ENCODE measurements around the gene AGPAT3.
"Not testable (repeated sequence)": the region's sequence is repeated elsewhere in the genome, so short reads cannot be mapped to it uniquely, and the experiment has no call there.

The AGPAT3 gene, protein sequence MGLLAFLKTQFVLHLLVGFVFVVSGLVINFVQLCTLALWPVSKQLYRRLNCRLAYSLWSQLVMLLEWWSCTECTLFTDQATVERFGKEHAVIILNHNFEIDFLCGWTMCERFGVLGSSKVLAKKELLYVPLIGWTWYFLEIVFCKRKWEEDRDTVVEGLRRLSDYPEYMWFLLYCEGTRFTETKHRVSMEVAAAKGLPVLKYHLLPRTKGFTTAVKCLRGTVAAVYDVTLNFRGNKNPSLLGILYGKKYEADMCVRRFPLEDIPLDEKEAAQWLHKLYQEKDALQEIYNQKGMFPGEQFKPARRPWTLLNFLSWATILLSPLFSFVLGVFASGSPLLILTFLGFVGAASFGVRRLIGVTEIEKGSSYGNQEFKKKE

DNA sequence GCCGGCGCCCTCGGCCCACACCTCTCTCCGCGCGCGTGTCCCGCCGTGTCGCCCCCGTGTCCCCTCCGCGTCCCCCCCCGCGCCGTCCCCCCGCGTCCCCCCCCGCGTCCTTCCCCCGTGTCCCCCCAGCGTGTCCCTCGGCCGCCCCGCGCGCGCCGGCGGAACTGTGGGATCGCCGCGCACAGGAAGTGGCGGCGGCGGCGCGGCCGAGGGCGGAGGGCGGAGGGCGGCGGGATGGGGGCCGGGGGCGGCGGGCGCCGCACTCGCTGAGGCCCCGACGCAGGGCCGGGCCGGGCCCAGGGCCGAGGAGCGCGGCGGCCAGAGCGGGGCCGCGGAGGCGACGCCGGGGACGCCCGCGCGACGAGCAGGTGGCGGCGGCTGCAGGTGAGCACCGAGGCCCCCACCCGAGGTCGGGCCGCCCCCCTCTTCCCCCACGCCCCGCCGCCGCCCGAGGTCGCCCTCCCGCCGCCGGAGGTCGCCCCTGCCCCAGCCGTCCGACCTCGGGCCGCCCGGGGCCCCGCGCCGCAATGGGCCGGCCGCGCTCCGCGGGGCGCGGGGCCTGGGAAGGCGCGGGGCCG, at the start of gene AGPAT3:
TSS of gene AGPAT3 (plus strand) at position 262 of the 578 bp plus-strand sequence. CDS start 94,459 bp downstream, outside the sequence.
- no peak for DNase-seq

DNA sequence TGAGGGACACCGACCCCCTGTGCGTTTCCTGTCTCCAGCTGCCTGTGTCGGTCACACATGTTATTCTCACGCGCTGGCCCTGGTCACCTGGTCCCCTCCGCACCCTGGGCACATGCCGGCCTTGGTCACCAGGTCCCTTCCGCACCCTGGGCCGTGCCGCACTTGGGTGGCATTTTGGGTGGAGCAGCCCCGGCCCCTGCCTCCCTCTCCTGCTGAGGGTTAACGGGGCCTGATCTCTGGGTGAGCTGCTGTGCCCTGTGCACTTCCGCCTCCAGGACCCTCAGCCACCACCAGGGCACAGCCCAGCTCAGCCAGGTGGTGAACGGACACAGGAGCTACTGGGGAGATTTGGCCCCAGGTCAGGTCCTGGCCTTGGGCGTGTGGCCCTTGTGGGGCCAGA, 49.0 kb upstream of the AGPAT3 start:
- DNase-seq: no peak

DNA sequence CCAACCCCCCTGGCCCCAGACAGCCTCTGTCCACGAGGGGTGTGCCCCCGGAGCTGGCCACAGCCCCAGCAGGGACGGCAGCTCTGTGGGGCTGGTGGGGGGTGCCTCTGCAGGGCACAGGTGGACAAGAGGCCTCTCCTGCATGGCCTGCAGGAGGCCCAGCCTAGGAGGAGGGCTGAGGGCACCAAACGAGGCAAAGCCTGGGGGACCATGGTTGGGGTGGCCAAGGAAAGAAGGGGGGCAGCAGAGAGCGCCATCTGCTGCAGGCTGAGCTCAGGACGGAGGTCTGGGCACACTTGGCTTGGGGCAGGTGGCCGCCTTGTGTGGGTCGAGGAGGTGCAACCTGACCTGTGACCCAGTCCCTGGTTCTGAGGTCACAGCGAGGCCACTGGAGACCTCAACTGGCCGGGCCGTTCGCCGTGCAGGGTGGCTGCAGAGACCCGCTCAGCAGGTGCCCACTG, 48.4 kb upstream of the AGPAT3 start:
- no peak for DNase-seq

DNA sequence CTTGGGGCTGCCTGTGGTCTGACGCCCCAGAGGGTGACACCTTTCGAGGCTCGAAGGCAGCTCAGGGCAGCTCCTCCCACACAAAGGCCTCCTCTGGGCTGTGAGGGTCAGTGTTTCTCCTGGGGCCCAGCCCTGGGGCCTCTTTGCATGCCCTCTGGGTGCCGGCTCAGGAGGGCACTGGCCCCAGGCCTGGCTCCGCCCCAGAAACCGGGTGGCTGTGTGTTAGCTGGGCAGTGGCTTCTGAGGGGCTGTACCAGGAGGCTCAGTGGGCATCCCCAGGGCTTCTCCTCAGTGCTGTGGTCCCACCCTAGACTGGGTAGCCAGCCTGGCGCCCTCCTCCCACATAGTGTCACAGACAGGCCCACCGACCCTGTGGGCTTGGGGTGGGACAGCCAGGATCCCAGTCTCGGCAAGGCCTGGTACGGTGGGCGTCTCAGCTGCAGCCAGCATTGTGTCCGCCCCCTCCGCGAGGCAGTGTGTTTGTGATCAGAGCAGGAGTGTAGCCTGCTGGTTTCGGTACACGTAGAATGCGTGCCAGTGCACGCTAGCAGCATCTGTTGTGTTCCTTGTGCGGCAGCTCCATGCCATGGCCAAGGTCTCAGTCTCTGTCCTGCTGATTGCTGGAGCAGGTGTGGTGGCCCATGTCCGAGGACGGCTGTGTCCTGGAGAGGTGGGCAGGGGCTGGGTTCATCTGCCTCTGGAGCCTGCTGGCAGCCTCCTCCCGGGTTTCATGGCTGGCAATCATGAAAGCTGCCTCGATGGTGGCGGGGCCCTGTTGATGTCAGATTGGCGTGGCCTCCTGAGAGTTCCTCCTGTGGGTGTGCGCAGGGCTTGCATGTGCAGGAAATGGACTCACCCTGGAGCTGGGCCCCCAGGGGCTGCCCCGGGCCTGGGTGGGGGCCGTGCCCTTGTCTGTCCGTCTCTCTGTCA, 47.6 kb upstream of the AGPAT3 start:
- no peak for DNase-seq

DNA sequence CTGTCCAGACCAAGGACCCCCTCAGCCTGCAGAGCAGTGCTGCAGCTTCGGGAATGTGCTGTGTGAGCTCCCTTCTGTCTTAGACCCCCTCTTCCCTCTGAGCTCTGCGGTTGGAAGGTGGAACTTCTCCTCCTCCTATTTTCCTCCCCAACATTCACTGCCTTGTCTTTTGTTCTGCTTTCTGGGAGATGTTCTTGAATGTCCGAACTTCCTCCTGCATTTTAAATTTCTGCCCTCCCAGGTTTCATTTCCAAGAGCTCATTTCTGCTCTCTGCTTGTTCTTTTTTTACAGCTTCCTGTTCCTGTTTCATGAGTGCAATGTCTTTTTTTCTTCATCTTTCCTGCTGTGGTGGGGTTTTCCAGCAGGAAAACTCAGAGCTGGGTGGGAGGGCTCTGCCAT, 46.3 kb upstream of the AGPAT3 start:
- no peak for DNase-seq

DNA sequence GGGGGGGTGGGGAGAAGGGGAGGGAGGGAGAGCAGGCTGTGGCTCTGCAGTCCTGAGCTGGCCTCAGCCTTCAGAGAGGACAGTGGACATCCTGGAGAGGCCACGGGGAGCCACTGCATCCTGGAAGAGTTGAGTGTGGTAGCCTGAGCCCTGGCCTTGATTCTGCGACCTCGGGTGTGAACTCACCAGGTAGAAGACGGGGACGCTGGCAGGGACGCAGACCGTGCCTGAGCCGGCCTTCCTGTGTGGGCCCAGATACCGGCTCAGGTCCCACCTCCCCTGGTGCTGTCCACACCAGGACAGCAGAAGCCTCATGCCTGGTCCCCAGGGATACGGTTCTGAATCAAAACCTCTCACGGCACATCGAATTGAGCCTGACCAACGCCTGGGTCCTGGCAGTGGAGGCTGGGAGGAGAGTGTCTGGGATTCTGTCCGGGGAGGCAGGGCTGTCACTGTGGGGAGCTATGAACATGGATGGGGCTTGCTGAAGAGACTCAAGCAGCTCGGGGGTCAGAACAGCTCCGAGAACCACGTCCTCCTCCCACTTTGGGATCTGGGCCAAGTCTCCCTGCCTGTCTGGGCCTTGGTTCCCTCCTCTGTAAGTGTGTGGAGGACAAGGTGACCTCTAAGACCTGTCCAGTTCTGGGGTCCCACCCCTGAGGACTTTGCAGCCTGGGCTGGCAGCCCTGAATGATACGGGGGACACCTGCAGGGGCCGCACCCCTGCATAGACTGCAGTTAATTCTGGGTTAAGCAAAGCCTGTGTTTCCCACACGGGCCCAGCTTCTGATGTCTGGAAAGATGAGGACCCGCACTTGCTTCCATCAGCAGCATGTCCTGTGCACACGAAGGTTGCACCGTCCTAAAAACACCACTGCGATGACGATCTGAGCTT, 45.3 kb upstream of the AGPAT3 start:
- DNase-seq: no peak

DNA sequence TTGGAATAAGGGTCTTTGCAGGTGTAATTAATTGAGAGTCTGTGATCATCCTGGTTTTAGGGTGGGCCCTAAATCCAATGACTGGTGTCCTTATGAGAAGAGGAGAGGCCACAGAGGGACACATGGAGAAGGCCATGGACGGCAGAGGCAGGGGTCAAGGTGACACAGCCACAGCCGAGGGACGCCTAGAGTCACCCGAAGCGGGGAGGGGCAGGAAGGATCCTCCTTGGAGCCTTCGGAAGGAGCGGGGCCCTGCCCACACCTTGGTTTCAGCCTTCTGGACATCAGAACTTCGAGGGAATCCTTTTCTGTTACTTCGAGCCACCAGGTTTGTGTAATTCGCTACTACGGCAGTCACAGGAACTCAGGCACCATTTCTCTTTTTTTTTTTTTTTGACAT, 44.6 kb upstream of the AGPAT3 start:
- no peak for DNase-seq

DNA sequence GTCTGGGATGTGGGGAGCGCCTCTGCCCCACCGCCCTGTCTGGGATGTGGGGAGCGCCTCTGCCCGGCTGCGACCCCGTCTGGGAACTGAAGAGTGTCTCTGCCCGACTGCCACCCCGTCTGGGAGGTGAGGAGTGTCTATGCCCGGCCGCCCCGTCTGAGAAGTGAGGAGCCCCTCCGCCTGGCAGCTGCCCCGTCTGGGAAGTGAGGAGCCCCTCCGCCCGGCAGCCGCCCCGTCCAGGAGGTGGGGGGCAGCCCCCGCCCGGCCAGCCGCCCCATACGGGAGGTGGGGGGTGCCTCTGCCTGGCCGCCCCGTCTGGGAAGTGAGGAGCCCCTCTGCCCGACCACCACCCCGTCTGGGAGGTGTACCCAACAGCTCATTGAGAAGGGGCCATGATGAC, 42.9 kb upstream of the AGPAT3 start:
- DNase-seq: not testable (repeated sequence)

DNA sequence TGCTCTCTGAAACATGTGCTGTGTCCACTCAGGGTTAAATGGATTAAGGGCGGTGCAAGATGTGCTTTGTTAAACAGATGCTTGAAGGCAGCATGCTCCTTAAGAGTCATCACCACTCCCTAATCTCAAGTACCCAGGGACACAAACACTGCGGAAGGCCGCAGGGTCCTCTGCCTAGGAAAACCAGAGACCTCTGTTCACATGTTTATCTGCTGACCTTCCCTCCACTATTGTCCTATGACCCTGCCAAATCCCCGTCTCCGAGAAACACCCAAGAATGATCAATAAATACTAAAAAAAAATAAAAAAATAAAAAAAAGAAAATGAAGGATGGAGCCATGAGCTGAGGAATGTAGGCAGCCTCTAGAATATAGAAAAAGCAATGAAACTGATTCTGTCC, 42.3 kb upstream of the AGPAT3 start:
- not testable (repeated sequence) for DNase-seq

DNA sequence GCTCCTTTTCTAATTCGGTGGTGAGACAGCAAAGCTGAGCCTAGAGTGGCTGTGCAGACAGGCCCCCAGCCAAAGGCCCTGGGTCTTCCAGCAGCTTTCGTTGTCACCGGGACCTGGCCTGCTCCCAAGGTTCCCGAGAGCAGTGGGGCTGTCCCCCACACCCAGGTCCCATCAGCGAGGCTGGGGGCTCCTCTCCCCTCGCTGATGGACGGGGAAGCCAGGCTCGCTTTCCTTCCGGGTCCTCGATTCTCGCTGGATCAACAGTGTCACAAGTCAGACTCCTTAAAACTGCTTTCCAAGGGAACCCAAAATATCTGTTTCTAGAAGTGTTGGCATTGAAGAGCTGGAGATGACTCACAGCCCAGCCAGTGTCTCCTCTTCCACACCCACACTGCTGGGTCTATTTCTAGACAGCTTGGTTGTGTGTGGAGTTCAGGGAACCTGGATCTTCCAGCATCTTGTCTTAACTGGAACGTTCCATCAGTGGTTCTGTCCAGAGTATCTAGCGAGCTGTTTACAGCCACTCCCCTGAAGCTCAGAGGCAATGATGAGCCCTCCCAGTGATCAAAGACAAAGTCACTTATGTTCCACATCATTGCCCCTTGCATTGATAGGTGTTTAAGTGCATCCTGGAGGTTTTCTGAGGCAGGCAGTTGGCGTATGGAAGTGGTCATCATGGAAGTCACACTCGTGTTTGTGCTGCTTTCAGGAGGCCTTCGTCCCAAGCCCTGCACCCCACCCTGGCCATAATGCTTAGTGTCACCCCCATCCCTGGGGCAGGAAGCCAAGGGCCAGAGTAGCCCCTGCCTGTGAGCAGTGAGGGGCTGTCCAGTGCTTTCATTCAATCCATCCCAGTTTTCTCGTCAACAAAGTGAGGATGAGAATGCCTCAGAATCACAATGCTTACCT, 40.4 kb upstream of the AGPAT3 start:
- no peak for DNase-seq

DNA sequence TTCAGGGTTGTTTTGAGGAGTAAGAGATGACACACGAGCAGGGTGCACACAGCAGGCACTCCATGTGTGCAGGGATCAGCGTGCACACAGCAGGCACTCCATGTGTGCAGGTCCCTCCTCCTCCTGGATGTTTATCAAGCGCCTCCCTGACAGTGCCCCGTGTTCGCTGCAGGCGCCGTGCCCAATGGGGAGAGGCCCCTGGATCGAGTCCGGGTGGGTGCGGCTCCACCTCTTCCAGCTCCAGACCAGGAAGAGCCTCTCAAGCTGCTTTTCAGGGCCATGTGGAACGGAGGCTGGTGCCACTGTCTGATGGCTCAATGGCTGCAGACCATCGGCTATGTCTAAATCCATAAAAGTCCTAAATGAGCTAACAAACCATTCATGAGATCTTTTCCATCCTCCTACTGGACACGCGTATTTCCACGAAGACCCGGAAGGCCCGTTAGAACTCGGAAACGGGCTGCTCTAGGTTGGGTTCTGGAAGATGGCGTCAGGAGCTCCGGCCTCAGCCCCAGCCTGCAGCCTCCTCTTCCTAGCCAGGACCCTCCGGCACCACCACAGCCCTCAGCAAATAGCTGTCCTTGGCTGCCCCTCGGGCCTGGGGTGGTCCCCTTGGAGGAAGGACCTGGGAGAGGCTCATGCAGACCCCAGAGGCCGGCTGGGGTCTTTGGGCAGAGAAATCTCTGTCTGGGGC, 39.6 kb upstream of the AGPAT3 start:
- no peak for DNase-seq

DNA sequence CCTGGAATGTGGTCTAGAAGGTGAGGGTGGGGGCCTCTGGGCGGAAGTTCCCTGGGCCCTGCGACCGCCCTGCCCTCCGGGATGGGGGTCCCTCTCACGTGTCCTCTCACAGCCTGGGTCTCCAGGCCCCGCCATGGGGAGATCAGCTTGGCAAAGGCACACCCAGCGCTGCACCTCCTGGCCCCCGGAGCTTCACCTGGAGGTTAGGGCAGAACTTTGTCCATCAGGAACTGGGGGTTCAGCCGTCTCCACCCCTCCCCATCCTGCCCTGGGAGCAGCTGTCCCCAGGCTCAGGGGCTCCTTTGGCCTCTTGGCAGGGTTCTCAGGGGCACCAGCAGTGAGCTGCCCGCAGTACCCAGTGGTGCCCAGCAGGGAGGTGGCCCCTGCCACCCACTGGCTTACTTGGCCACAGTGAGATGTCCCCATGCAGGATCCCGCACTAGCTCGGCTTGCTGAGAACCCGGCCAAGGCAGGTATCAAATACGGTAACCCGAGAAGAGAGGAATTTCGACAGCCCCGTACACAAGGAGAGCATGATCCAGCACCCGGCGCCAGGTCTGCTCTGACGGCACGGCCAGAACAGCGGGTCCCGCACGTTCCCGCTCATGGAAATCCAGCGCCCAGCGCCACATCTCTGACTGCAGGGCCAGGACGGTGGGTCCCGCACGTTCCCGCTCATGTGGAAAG, 38.9 kb upstream of the AGPAT3 start:
- no peak for DNase-seq

DNA sequence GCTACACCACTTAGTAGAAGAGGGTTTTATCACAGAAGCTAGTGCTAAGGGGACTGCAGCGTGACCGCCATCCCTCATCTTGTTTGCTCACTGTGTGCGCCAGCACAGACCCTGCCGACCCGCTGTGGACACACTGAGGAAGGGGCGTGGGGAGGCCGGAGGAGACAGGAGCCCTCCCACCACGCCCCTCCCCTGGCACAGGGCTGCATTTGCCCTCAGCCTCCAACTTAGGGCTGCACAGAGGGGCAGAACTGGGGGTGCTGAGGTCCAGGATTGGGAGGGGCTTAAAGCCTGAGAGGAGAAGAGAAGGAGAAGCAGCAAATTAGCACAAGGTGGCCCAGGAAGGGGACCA, 38.4 kb upstream of the AGPAT3 start:
- DNase-seq: no peak

DNA sequence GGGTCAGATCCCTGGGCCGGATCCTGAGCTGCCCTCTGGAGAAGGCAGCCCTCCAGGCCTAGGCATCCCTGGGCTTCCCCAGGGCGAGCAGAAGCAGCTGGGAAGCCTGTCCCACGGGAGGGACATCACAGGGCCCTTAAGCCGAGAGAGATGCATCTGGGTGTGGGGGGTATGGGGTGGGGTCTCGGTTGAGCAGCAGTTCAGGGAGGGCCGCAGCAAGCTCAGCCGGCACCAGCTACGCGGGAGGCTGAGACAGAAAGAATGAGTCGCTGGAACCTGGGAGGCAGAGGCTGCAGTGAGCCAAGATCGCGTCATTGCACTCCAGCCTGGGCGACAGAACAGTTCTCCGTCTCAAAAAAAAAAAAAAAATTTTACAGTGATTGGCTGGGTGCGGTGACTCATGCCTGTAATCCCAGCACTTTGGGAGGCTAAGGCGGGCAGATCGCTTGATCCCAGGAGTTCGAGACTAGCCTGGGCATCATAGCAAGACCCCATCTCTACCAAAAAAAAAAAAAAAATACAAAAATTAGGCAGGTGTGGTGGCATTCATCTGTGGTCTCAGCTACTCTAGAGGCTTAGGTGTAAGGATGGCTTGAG, 37.9 kb upstream of the AGPAT3 start:
- DNase-seq: no peak

DNA sequence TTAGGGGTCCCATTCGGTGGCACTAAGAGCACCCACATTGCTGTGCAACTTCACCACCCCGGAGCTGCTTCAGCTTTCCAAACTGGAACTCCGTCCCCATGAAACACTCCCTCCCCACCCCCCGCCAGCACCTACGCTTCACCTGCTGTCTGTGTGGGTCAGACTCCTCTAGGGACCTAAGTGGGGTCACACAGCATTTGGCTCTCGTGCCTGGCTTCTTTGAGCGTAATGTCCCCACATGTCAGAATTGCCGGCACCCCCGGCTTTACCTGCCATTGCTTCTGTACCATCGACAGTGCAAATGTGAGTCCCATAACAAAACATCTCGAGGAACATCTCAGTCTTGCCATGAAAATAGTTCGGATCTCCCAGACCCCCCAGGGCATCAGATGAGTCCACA, 35.9 kb upstream of the AGPAT3 start:
- no peak for DNase-seq

DNA sequence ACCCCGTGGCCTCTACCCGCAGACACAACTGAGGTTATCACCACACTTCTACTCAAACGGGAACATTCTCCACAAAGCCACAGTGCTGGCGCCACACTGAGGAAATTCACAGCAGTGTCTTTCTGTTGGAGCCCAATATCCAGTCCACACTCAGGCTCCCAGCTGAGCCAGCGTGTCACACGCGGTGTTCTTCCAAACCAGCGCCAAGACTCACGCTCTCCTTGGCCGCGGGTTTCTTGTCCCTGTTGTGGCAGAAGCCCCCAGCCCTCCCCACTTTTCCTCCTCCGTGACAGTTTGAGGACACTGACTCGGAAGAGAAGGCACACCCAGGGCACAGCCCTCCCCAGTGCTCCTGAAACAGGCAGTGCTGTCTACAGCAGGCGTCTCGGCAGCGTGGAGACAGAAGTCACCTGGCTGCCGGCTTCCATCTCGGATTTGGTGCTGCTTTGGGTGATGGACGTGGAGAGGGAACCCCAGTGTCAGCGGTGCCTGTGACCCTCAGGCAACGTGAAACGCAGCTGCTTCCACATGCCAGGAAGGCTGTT, 35.4 kb upstream of the AGPAT3 start:
- no peak for DNase-seq

DNA sequence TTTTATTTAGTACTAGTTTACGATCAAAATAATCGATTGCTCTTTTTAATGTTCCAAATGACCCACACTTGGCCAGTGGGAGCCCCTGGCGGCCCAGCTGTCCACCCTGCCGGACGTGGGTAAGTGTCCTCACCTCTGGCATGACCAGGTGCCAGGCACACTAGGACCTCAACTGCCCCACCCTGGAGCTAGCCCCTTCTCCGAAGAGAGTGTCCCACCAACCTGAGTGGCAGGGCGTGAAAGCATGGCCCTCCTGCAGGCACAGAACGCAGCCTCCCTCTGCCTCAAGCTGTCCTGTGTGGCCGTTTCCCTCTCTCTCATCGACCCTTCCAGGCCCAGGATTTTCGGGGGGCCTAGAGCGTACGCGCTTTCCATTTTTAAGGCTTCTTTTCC, 32.9 kb upstream of the AGPAT3 start:
- no peak for DNase-seq

DNA sequence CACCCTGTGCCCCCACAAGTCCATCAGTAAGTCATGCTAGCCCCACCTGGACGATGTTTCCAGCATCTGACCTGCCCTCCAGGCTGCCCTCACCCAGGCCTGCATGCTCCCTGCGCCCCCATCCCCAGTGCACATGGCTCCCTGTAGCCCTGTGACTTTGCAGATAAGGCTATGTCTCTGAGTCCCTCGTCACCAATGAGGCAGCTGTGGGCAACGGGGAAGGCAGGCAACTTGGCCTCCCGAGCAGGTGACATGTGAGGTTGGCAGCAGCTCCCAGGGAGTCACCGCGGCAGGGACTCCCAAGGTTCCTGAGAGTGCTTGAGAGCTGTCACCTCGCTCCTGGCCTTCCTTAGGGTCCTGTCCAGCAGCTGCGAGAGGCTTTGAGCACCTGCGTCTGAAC, 32.4 kb upstream of the AGPAT3 start:
- no peak for DNase-seq

DNA sequence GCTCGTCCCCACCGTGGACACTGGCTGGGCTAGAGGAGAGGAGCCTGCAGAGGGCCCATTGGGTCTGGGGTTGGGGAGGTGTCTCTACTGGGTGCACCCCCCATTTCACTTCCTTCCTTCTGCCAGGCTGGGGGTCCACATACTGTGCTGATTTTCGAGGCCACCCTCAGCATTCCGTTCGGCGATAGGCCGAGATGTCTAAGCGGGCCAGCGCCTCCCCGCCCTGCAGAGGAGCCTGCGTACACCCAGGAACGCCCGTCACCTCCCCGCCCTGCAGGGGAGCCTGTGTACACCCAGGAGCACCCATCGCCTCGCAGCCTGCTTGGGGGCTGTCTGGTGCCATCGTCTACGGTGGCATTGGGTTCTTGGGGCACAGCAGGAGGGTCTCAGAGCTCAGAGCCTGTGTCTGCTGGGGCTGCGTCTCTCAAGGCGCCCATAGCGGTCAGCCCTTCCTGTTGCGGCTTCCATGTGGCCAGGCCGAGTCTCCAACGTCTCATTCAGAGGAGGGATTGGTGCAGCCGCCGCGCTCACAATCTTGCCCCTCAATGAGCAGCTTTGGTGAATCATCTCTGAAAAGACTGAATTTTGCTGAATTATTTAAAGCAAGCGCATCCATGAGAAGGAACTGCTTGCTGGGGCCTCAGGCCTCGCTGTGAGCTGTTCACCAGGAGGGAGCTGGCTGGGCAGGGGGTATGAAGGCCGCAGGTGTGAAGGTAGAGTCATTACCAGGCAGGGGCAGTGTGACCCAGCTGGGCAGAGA, 30.7 kb upstream of the AGPAT3 start:
- DNase-seq: no peak

Data from activated CD4-positive, alpha-beta T cell treated with anti-CD3 and anti-CD28 coated beads, Interleukin-2, amount 50 U/mL, for 16 hours (primary cell).